HEK293 (cell line): ENCODE results near the gene KCTD11.
A peak's percentile ranks its signal among the peaks of the same experiment; 100 is the strongest.

Experiments
- CTCF ChIA-PET: fragments of 350-600 bp; formaldehyde crosslinking; extraction: SDS; loops from one replicate; lab custom pipeline; 2021; ENCODE audit warnings: antibody characterized with exemption; lab: Yijun Ruan, JAX
- POLR2A ChIA-PET: fragments of 300-600 bp; formaldehyde crosslinking; extraction: SDS; loops from one replicate; lab custom pipeline; 2020; ENCODE audit warnings: antibody characterized with exemption, inconsistent platforms; lab: Yijun Ruan, JAX
- H3K27ac ChIP-seq: fragments of 200-500 bp; sonication (Bioruptor generic); 2 replicates; pipeline ENCODE4 v1.5.1; 2014; ENCODE audit warnings: low read depth, low read length, control low read depth, inconsistent platforms; ENCODE audit errors: extremely low read depth
- H3K36me3 ChIP-seq, 2 experiments: fragments of 200-500 bp in 1 of 2; sonication (Bioruptor generic) in 1 of 2; 1 replicate in 1 of 2; 2 replicates in 1 of 2; pipeline ENCODE4 v1.5.1; 2014 to 2017; ENCODE audit warnings: inconsistent platforms in 2 of 2, low read length in 2 of 2; ENCODE audit not compliant: control insufficient read depth in 2 of 2, insufficient read depth in 1 of 2
- H3K4me1 ChIP-seq: fragments of 200-500 bp; sonication (Bioruptor generic); 2 replicates; pipeline ENCODE4 v1.5.1; 2014; ENCODE audit warnings: mild to moderate bottlenecking, low read length, inconsistent platforms; ENCODE audit not compliant: control insufficient read depth, insufficient read depth
- H3K4me3 ChIP-seq: 2 replicates; pipeline ENCODE4 v1.5.1; 2011; ENCODE audit warnings: low read depth, mild to moderate bottlenecking, control low read depth, low read length, moderate library complexity
- H3K9me3 ChIP-seq: fragments of 200-500 bp; sonication (Bioruptor generic); 2 replicates; pipeline ENCODE4 v1.5.1; 2014; ENCODE audit warnings: low read depth, low read length, inconsistent platforms; ENCODE audit not compliant: control insufficient read depth, insufficient read depth
- INSM2 ChIP-seq: fragments of 450-650 bp; formaldehyde crosslinking; IDR thresholded peaks from 2 replicates; pipeline ENCODE4 v1.5.1; 2016; ENCODE audit warnings: missing biosample characterization, missing genetic modification characterization
- KLF1 ChIP-seq: fragments of 450-650 bp; formaldehyde crosslinking; IDR thresholded peaks from 2 replicates; pipeline ENCODE4 v1.5.1; 2016; ENCODE audit warnings: missing biosample characterization, missing genetic modification characterization
- KLF8 ChIP-seq: fragments of 450-650 bp; formaldehyde crosslinking; IDR thresholded peaks from 2 replicates; pipeline ENCODE4 v1.5.1; 2016; ENCODE audit warnings: missing biosample characterization, missing genetic modification characterization
- KLF9 ChIP-seq: fragments of 450-650 bp; formaldehyde crosslinking; IDR thresholded peaks from 2 replicates; pipeline ENCODE4 v1.5.1; 2016; ENCODE audit warnings: missing biosample characterization, missing genetic modification characterization, low read depth
- OVOL3 ChIP-seq: fragments of 450-650 bp; formaldehyde crosslinking; IDR thresholded peaks from 2 replicates; pipeline ENCODE4 v1.5.1; 2016; ENCODE audit warnings: missing biosample characterization, missing genetic modification characterization
- PATZ1 ChIP-seq: fragments of 450-650 bp; formaldehyde crosslinking; IDR thresholded peaks from 2 replicates; pipeline ENCODE4 v1.5.1; 2016; ENCODE audit warnings: missing biosample characterization, missing genetic modification characterization
- PRDM1 ChIP-seq: fragments of 450-650 bp; formaldehyde crosslinking; IDR thresholded peaks from 2 replicates; pipeline ENCODE4; 2016; ENCODE audit warnings: missing biosample characterization, missing genetic modification characterization
- SP2 ChIP-seq: fragments of 450-650 bp; formaldehyde crosslinking; IDR thresholded peaks from 2 replicates; pipeline ENCODE4 v1.5.1; 2016; ENCODE audit warnings: missing biosample characterization, missing genetic modification characterization
- SP3 ChIP-seq: fragments of 450-650 bp; formaldehyde crosslinking; IDR thresholded peaks from 2 replicates; pipeline ENCODE4 v1.5.1; 2016; ENCODE audit warnings: missing biosample characterization, missing genetic modification characterization
- TRIM28 ChIP-seq: IDR thresholded peaks from 2 replicates; pipeline ENCODE4 v1.6.1; 2011; ENCODE audit warnings: low read length, control low read depth, borderline replicate concordance
- ZBTB10 ChIP-seq: fragments of 450-650 bp; formaldehyde crosslinking; IDR thresholded peaks from 2 replicates; pipeline ENCODE4 v1.5.1; 2016; ENCODE audit warnings: missing biosample characterization, missing genetic modification characterization
- ZBTB20 ChIP-seq: fragments of 450-650 bp; formaldehyde crosslinking; IDR thresholded peaks from 2 replicates; pipeline ENCODE4 v1.5.1; 2016; ENCODE audit warnings: missing biosample characterization, missing genetic modification characterization
- ZBTB6 ChIP-seq: fragments of 450-650 bp; formaldehyde crosslinking; IDR thresholded peaks from 2 replicates; pipeline ENCODE4 v1.5.1; 2017; ENCODE audit warnings: missing biosample characterization, missing genetic modification characterization
- ZFP69B ChIP-seq: fragments of 450-650 bp; formaldehyde crosslinking; IDR thresholded peaks from 2 replicates; pipeline ENCODE4 v1.5.1; 2016; ENCODE audit warnings: missing biosample characterization, missing genetic modification characterization
- ZNF335 ChIP-seq: fragments of 450-650 bp; formaldehyde crosslinking; conservative IDR thresholded peaks from 2 replicates; pipeline ENCODE4 v1.5.1; 2016; ENCODE audit warnings: missing biosample characterization, missing genetic modification characterization
- ZNF341 ChIP-seq: fragments of 450-650 bp; formaldehyde crosslinking; IDR thresholded peaks from 2 replicates; pipeline ENCODE4; 2016; ENCODE audit warnings: low read depth, missing biosample characterization, missing genetic modification characterization
- ZNF398 ChIP-seq: fragments of 450-650 bp; formaldehyde crosslinking; IDR thresholded peaks from 2 replicates; pipeline ENCODE4 v1.5.1; 2017; ENCODE audit warnings: missing biosample characterization, missing genetic modification characterization
- ZNF624 ChIP-seq: fragments of 450-650 bp; formaldehyde crosslinking; IDR thresholded peaks from 2 replicates; pipeline ENCODE4 v1.5.1; 2017; ENCODE audit warnings: missing biosample characterization, missing genetic modification characterization
- ZNF660 ChIP-seq: fragments of 450-650 bp; IDR thresholded peaks from 2 replicates; pipeline ENCODE4 v1.5.1; 2018; ENCODE audit warnings: missing biosample characterization, mild to moderate bottlenecking, missing genetic modification characterization
- ZNF692 ChIP-seq: fragments of 450-650 bp; formaldehyde crosslinking; IDR thresholded peaks from 2 replicates; pipeline ENCODE4 v1.5.1; 2016; ENCODE audit warnings: missing biosample characterization, missing genetic modification characterization
- ZSCAN23 ChIP-seq: fragments of 450-650 bp; formaldehyde crosslinking; IDR thresholded peaks from 2 replicates; pipeline ENCODE4 v1.5.1; 2016; ENCODE audit warnings: missing biosample characterization, missing genetic modification characterization

KCTD11 gene

GRCh38 chr17:7329374-7329996 is 22.5 kb upstream of the KCTD11 start (continued):
- TF ChIP-seq TRIM28 (peak; percentile 71), PRDM1 (tag by site-specific recombination) (0 out of 2 replicates have a peak, but pooled peaks have one; percentile 27), ZNF660 (peak; percentile 26; the same call in 1 of the 2 replicates), KLF1 (tag by site-specific recombination) (peak; percentile 85), ZNF624 (tag by site-specific recombination) (no peak), ZNF398 (tag by site-specific recombination) (0 out of 2 replicates have a peak, but pooled peaks have one; percentile 23), INSM2 (tag by site-specific recombination) (no peak), ZNF341 (tag by site-specific recombination) (peak; percentile 54), ZBTB20 (tag by site-specific recombination) (peak; percentile 58; the same call in 1 of the 2 replicates), ZBTB6 (peak; percentile 97), PATZ1 (peak; percentile 91), KLF8 (tag by site-specific recombination) (peak; percentile 91)

- H3K9me3 ChIP-seq, result no peaks in the 10 kb centered on the region
- H3K36me3 ChIP-seq, result peaks cover 7 to 22% of the 10 kb centered on the region in 2 experiments; a peak in 2 of 3 replicates
- ChIA-PET CTCF (interaction anchor here (0.6 to 2.8 kb wide), 15 partner anchors 14 to 365 kb away, joined by 3 to 29 read pairs (median 4); partner anchors contain the start of genes FXR2, GPS2, NLGN2 and TMEM95), POLR2A (interaction anchor here (0.6 to 2.9 kb wide), 37 partner anchors 8 to 918 kb away, joined by 3 to 42 read pairs (median 6); partner anchors contain the start of genes ACADVL, CTC1, DLG4 and DVL2)
- H3K4me1 ChIP-seq, result peaks cover 9% of the 10 kb centered on the region
- peak overlapping the region; percentile 86 for H3K27ac ChIP-seq
- H3K4me3 ChIP-seq, result peak overlapping the region; percentile 64
- TF ChIP-seq SP3 (tag by site-specific recombination), result peak; percentile 4; the same call in 1 of the 2 replicates
- peak; percentile 53 for TF ChIP-seq KLF9
- TF ChIP-seq ZBTB10, result 0 out of 2 replicates have a peak, but pooled peaks have one; percentile 24
- peak; percentile 84 for TF ChIP-seq ZNF335 (tag by site-specific recombination)
- peak; percentile 72 for TF ChIP-seq PATZ1
- TF ChIP-seq OVOL3 (tag by site-specific recombination), result no peak
- TF ChIP-seq ZBTB20 (tag by site-specific recombination), result peak; percentile 17; the same call in 1 of the 2 replicates
- peak; percentile 47; the same call in 1 of the 2 replicates for TF ChIP-seq ZFP69B
- peak; percentile 73 for TF ChIP-seq SP2 (tag by site-specific recombination)
- TF ChIP-seq KLF1 (tag by site-specific recombination), result 0 out of 2 replicates have a peak, but pooled peaks have one; percentile 9
- TF ChIP-seq ZNF692 (tag by site-specific recombination), result peak; percentile 58
- no peak for TF ChIP-seq ZSCAN23 (tag by site-specific recombination)
These were observed 21.8 kb upstream of the KCTD11 start for GRCh38 chr17:7329997-7330637.
